H9 (cell line): ENCODE measurements around the gene PLCD3. TPM values are rescaled to one million over a fixed set of nuclear protein-coding genes. Genes with fewer than 3 reads are reported as not detected.

Experiments
- DNase-seq: peaks from one replicate; pipeline ENCODE4 v3.0.0-alpha.2; 2017
- H2AFZ ChIP-seq: one replicate; pipeline ENCODE4 v1.6.1; 2013; ENCODE audit warnings: mild to moderate bottlenecking, low read length, control low read depth, moderate library complexity
- H2AK5ac ChIP-seq: 2 replicates; pipeline ENCODE4 v1.6.1; 2013; ENCODE audit warnings: low read length, control low read depth, mixed read lengths; ENCODE audit not compliant: insufficient read length
- H2BK120ac ChIP-seq: one replicate; pipeline ENCODE4 v1.6.1; 2013; ENCODE audit warnings: low read depth, mild to moderate bottlenecking, low read length, control low read depth, inconsistent platforms; ENCODE audit not compliant: poor library complexity, severe bottlenecking
- H2BK12ac ChIP-seq: 2 replicates; pipeline ENCODE4 v1.6.1; 2013; ENCODE audit warnings: low read length, control low read depth, mixed read lengths, low read depth; ENCODE audit not compliant: insufficient read length
- H2BK15ac ChIP-seq: 2 replicates; pipeline ENCODE4 v1.6.1; 2013; ENCODE audit warnings: low read depth, low read length, control low read depth
- H2BK20ac ChIP-seq: one replicate; pipeline ENCODE4 v1.6.1; 2013; ENCODE audit warnings: low read depth, mild to moderate bottlenecking, low read length, control low read depth, inconsistent platforms; ENCODE audit not compliant: poor library complexity, severe bottlenecking
- H2BK5ac ChIP-seq: 2 replicates; pipeline ENCODE4 v1.6.1; 2013; ENCODE audit warnings: low read length, control low read depth, mixed read lengths; ENCODE audit not compliant: insufficient read length
- H3K14ac ChIP-seq: 2 replicates; pipeline ENCODE4 v1.6.1; 2013; ENCODE audit warnings: low read length, control low read depth; ENCODE audit not compliant: insufficient read depth
- H3K18ac ChIP-seq: 2 replicates; pipeline ENCODE4 v1.6.1; 2013; ENCODE audit warnings: low read depth, mild to moderate bottlenecking, mixed read lengths, low read length, control low read depth; ENCODE audit not compliant: insufficient read length
- H3K23ac ChIP-seq: 2 replicates; pipeline ENCODE4 v1.6.1; 2013; ENCODE audit warnings: low read length, control low read depth, mixed read lengths, low read depth; ENCODE audit not compliant: insufficient read length
- H3K23me2 ChIP-seq: 2 replicates; pipeline ENCODE4 v1.6.1; 2013; ENCODE audit warnings: low read depth, mild to moderate bottlenecking, mixed read lengths, low read length, control low read depth; ENCODE audit not compliant: insufficient read length, poor library complexity, severe bottlenecking
- H3K27ac ChIP-seq: 2 replicates; pipeline ENCODE4 v1.5.1; 2013; ENCODE audit warnings: low read length, control low read depth, mixed read lengths, low read depth; ENCODE audit not compliant: insufficient read length
- H3K27me3 ChIP-seq: 2 replicates; pipeline ENCODE4 v1.6.1; 2013; ENCODE audit warnings: low read length, control low read depth, inconsistent platforms; ENCODE audit not compliant: insufficient read depth
- H3K4ac ChIP-seq: 2 replicates; pipeline ENCODE4 v1.6.1; 2013; ENCODE audit warnings: low read depth, mild to moderate bottlenecking, control low read depth, inconsistent platforms, low read length, moderate library complexity
- H3K4me1 ChIP-seq: 2 replicates; pipeline ENCODE4 v1.6.1; 2013; ENCODE audit warnings: low read length, control low read depth, inconsistent platforms; ENCODE audit not compliant: insufficient read depth
- H3K4me2 ChIP-seq: 2 replicates; pipeline ENCODE4 v1.6.1; 2013; ENCODE audit warnings: low read length, control low read depth, mixed read lengths; ENCODE audit not compliant: insufficient read length, insufficient read depth
- H3K56ac ChIP-seq: 2 replicates; pipeline ENCODE4 v1.6.1; 2013; ENCODE audit warnings: low read depth, mild to moderate bottlenecking, mixed read lengths, low read length, control low read depth; ENCODE audit not compliant: insufficient read length
- H3K79me1 ChIP-seq: 2 replicates; pipeline ENCODE4 v1.6.1; 2013; ENCODE audit warnings: low read depth, mild to moderate bottlenecking, moderate library complexity, low read length, control low read depth, inconsistent platforms; ENCODE audit not compliant: insufficient read depth, poor library complexity, severe bottlenecking
- H3K79me2 ChIP-seq: 2 replicates; pipeline ENCODE4 v1.6.1; 2013; ENCODE audit warnings: low read length, control low read depth, inconsistent platforms; ENCODE audit not compliant: insufficient read depth
- H3K9ac ChIP-seq: 2 replicates; pipeline ENCODE4 v1.6.1; 2013; ENCODE audit warnings: low read length, control low read depth, mixed read lengths; ENCODE audit not compliant: insufficient read length; ENCODE audit errors: extremely low read depth
- H3K9me3 ChIP-seq: one replicate; pipeline ENCODE4 v1.6.1; 2013; ENCODE audit warnings: low read depth, low read length, inconsistent platforms; ENCODE audit not compliant: control insufficient read depth
- H3T11ph ChIP-seq: one replicate; pipeline ENCODE4 v1.6.1; 2013; ENCODE audit warnings: mild to moderate bottlenecking, low read length, control low read depth, inconsistent platforms
- H4K20me1 ChIP-seq: one replicate; pipeline ENCODE4 v1.6.1; 2013; ENCODE audit not compliant: control insufficient read depth, insufficient read length, insufficient read depth
- H4K5ac ChIP-seq: 2 replicates; pipeline ENCODE4 v1.6.1; 2013; ENCODE audit warnings: low read depth, mild to moderate bottlenecking, mixed read lengths, low read length, control low read depth; ENCODE audit not compliant: insufficient read length
- H4K8ac ChIP-seq: replicated peaks from 2 replicates; pipeline ENCODE4 v1.6.1; 2013; ENCODE audit warnings: low read length, control low read depth, mixed read lengths, low read depth; ENCODE audit not compliant: insufficient read length
- H4K91ac ChIP-seq: 2 replicates; pipeline ENCODE4 v1.6.1; 2013; ENCODE audit warnings: low read depth, mild to moderate bottlenecking, moderate library complexity, mixed read lengths, low read length, control low read depth; ENCODE audit not compliant: insufficient read length
- H3K27ac Mint-ChIP-seq, 3 experiments: 2 replicates in 2 of 3; 3 replicates in 1 of 3; pipeline ENCODE4 v1.8.0; 2020 to 2021; ENCODE audit warnings: mixed read lengths in 3 of 3, mild to moderate bottlenecking in 1 of 3, moderate library complexity in 1 of 3
- H3K27me3 Mint-ChIP-seq: 2 replicates; pipeline ENCODE4 v1.8.0; 2021; ENCODE audit warnings: low read depth, mild to moderate bottlenecking, moderate library complexity, mixed read lengths
- H3K36me3 Mint-ChIP-seq, 3 experiments: 2 replicates in 2 of 3; 3 replicates in 1 of 3; pipeline ENCODE4 v1.8.0; 2020 to 2021; ENCODE audit warnings: low read depth in 3 of 3, mixed read lengths in 3 of 3; ENCODE audit not compliant: insufficient read depth in 1 of 3
- H3K4me1 Mint-ChIP-seq, 2 experiments: 2 replicates each; pipeline ENCODE4 v1.8.0; 2020; ENCODE audit warnings: mixed read lengths in 2 of 2
- H3K4me3 Mint-ChIP-seq, 2 experiments: 2 replicates in 1 of 2; 3 replicates in 1 of 2; pipeline ENCODE4 v1.8.0; 2020 to 2021; ENCODE audit warnings: mild to moderate bottlenecking in 2 of 2, mixed read lengths in 2 of 2, moderate library complexity in 1 of 2
- H3K9me3 Mint-ChIP-seq, 2 experiments: 2 replicates in 1 of 2; 3 replicates in 1 of 2; pipeline ENCODE4 v1.8.0; 2020; ENCODE audit warnings: mild to moderate bottlenecking in 2 of 2, mixed read lengths in 2 of 2, moderate library complexity in 1 of 2
- CTCF ChIP-seq: fragments of 200-600 bp; sonication (generic); conservative IDR thresholded peaks from 3 replicates; pipeline ENCODE4 v1.8.0; 2021; ENCODE audit warnings: antibody characterized with exemption, mild to moderate bottlenecking
- WGBS: extraction: QIAGEN DNeasy Blood & Tissue Kit; methylation state at CpG from one replicate; pipeline ENCODE4 v1.1.7; 2013; ENCODE audit warnings: missing lambda C conversion rate, low lambda C conversion rate, mixed read lengths; ENCODE audit not compliant: insufficient read length; ENCODE audit errors: extremely low coverage; 5-methylcytosine and 5-hydroxymethylcytosine counted together
- total RNA-seq: library from RNA; stranded (reverse); gene quantifications from 2 replicates; pipeline ENCODE4 v1.2.1, GENCODE V29; 2021

Gene PLCD3
- total RNA-seq, 1 experiment from 2014 or later, result 41.6 TPM

- DNase-seq, result peak; percentile 23
- peaks cover 61 to 88% (median 77%) of the 10 kb centered on the region in 3 experiments for H3K36me3 Mint-ChIP-seq
- TF ChIP-seq CTCF, result no peak
Measured at GRCh38 chr17:45096926-45097325, 35.4 kb downstream of the PLCD3 start.

More at GRCh38 chr17:45096926-45097325, 35.4 kb downstream of the PLCD3 start:
- Histone ChIP-seq H3K4me2 (no peak overlapping the region), H3K4ac (no peak overlapping the region), H3K4me1 (no peaks in the 10 kb centered on the region), H2BK120ac (no peak overlapping the region), H4K91ac (no peak overlapping the region), H2BK15ac (no peak overlapping the region), H2BK5ac (no peak overlapping the region), H2AK5ac (no peak overlapping the region), H2BK12ac (no peak overlapping the region), H3K27me3 (no peaks in the 10 kb centered on the region), H3K18ac (no peak overlapping the region), H3K23ac (no peak overlapping the region), H3K14ac (no peak overlapping the region), H3K27ac (no peak overlapping the region), H3K9me3 (no peaks in the 10 kb centered on the region), H4K5ac (no peak overlapping the region), H3K9ac (no peak overlapping the region), H4K20me1 (no peaks in the 10 kb centered on the region), H4K8ac (no peak overlapping the region), H2AFZ (no peak overlapping the region), H3K56ac (no peak overlapping the region), H3K79me1 (no peaks in the 10 kb centered on the region), H2BK20ac (no peak overlapping the region), H3K23me2 (no peaks in the 10 kb centered on the region), H3T11ph (no peak overlapping the region), H3K79me2 (no peaks in the 10 kb centered on the region; the same call in 1 of the 2 replicates)
- H3K9me3 Mint-ChIP-seq, result no peaks in the 10 kb centered on the region
- peaks cover 0 to 7% of the 10 kb centered on the region in 2 experiments; a peak in 2 of 4 replicates for H3K4me1 Mint-ChIP-seq
- no peaks in the 10 kb centered on the region for H3K27me3 Mint-ChIP-seq
- H3K4me3 Mint-ChIP-seq, result no peak overlapping the region
- no peak overlapping the region for H3K27ac Mint-ChIP-seq
- no CpG with 5 or more reads among the region's 11 CpGs for WGBS
